Erythroblast (primary cell): ENCODE measurements around the gene CMSS1.

ENCODE experiments used
- GATA1 ChIP-seq: IDR thresholded peaks from 2 replicates; pipeline ENCODE4 v1.6.1; 2011; ENCODE audit warnings: low read depth, mild to moderate bottlenecking, control low read depth, low read length, moderate library complexity
- POLR2A ChIP-seq: IDR thresholded peaks from 2 replicates; pipeline ENCODE4 v1.6.1; 2011; ENCODE audit warnings: mild to moderate bottlenecking, low read length

- no peak for TF ChIP-seq POLR2A
- TF ChIP-seq GATA1: no peak
Measured at GRCh38 chr3:100022506-100022905, 204.8 kb downstream of the CMSS1 start.
